Cardiac fibroblast (primary cell): Measurements from ENCODE around the gene TEAD4.

Experiments used
- DNase-seq, 2 donors: peaks; one replicate each; pipeline versions ENCODE4 v3.0.0 to v3.0.0-alpha.2; 2010; ENCODE audit warnings: low read depth in 2 of 2
- H3K4me3 ChIP-seq, 2 donors: replicated peaks in 1 of 2; 1 replicate in 1 of 2; 2 replicates in 1 of 2; pipeline ENCODE4 v1.5.1; 2011; ENCODE audit warnings: low read depth in 2 of 2, low read length in 2 of 2, mild to moderate bottlenecking in 2 of 2, moderate library complexity in 1 of 2
- TF ChIP-seq, protein P1 (sequence below): IDR thresholded peaks from one replicate; pipeline ENCODE4 v1.5.1; 2011; ENCODE audit warnings: low read depth, mild to moderate bottlenecking, low read length, inconsistent platforms

Gene TEAD4

GRCh38 chr12:2997989-2998670 is 38.9 kb downstream of the TEAD4 start:
- DNase-seq: no peak
- TF ChIP-seq, protein P1, sequence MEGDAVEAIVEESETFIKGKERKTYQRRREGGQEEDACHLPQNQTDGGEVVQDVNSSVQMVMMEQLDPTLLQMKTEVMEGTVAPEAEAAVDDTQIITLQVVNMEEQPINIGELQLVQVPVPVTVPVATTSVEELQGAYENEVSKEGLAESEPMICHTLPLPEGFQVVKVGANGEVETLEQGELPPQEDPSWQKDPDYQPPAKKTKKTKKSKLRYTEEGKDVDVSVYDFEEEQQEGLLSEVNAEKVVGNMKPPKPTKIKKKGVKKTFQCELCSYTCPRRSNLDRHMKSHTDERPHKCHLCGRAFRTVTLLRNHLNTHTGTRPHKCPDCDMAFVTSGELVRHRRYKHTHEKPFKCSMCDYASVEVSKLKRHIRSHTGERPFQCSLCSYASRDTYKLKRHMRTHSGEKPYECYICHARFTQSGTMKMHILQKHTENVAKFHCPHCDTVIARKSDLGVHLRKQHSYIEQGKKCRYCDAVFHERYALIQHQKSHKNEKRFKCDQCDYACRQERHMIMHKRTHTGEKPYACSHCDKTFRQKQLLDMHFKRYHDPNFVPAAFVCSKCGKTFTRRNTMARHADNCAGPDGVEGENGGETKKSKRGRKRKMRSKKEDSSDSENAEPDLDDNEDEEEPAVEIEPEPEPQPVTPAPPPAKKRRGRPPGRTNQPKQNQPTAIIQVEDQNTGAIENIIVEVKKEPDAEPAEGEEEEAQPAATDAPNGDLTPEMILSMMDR: no peak
- H3K4me3 ChIP-seq: no peak overlapping the region

DNA sequence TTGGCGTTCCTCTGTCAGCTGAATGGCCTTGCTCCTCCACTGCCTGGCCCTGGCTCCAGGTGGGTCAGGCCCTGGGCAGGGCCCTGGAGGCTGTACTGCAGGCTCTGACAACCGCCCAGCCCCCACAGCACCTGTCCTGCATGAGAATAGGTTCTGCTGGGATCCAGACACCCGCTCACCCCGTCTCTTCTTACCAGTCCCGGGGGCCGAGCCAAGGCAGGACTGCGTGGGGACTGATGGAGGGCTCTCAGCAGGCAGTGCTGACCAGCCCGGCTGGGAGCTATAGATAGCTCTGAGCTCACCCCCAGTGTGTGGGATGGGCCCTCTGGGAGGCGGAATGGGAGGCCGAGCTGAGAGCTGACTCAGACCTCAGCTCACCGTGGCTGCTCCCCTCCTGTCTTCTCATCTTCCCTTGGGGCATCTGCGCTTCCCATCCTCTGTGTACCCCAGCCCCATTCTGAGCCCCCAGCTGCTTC is 39.6 kb downstream of the TEAD4 start:
- H3K4me3 ChIP-seq: no peak overlapping the region
- peak; percentile 71 to 84 for DNase-seq
- TF ChIP-seq, protein P1: no peak

GRCh38 chr12:2999265-2999841 is 40.2 kb downstream of the TEAD4 start:
- H3K4me3 ChIP-seq: no peak overlapping the region
- TF ChIP-seq, protein P1: no peak
- no peak for DNase-seq

- no peak overlapping the region for H3K4me3 ChIP-seq
- no peak for DNase-seq
- TF ChIP-seq, protein P1: no peak
These were observed 41.5 kb downstream of the TEAD4 start for GRCh38 chr12:3000548-3001275.

GRCh38 chr12:3002646-3003045 is 43.4 kb downstream of the TEAD4 start:
- DNase-seq: no peak
- H3K4me3 ChIP-seq: no peak overlapping the region
- TF ChIP-seq, protein P1: no peak

DNA sequence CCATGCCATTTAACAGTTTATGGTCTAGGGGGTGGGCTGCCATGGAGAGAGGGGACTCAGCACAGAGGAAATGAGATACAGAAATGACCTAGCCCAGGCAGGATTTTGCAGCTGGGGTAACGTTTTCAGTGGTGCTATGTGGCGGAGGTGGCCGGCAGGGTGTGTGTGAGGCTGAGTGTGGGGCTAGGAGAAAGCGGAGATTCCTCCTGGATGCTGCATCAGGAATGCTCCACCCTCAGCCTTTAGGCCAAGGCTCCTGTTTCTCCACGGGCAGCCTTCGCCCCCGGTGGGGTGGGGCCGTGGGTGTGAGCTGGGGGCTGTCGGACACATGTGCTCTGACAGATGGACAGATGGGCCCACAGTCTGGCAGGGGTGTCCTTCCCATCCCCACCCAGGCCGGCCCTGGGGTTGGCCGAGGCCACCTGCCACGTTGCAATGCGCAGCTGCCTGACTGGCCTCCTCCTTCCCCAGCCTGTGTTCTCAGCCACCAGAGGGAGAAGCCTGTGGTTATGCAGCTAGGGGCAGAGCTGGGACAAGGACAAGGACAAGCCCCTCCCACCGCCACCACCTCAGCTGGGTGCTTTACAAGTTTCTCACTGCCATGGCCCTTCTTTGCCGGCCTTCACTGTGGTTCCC is 44.3 kb downstream of the TEAD4 start:
- H3K4me3 ChIP-seq: no peak overlapping the region
- no peak for DNase-seq
- TF ChIP-seq, protein P1: no peak
